DND-41 (cell line): ENCODE results near the gene CDC42BPG.

ENCODE experiments used
- CTCF ChIP-seq: IDR thresholded peaks from 2 replicates; pipeline ENCODE4 v1.5.1; 2012; ENCODE audit warnings: borderline replicate concordance, low read length, moderate library complexity, mild to moderate bottlenecking; ENCODE audit not compliant: poor library complexity, severe bottlenecking; ENCODE audit errors: extremely low read depth
- EZH2 ChIP-seq: IDR thresholded peaks from 3 replicates; pipeline ENCODE4 v1.6.1; 2012; ENCODE audit warnings: borderline replicate concordance, low read depth, mild to moderate bottlenecking, moderate library complexity, low read length, inconsistent platforms; ENCODE audit not compliant: severe bottlenecking

GRCh38 chr11:64855596-64856304 is 11.3 kb upstream of the CDC42BPG start:
- no peak for TF ChIP-seq CTCF
- TF ChIP-seq EZH2 = no peak
